IMR-90 (cell line): ENCODE measurements around the gene SMU1. TPM values are rescaled to one million over a fixed set of nuclear protein-coding genes. Genes with fewer than 3 reads are reported as not detected.

ENCODE experiments used
- ATAC-seq: fragments of 200-7000 bp; cut with Tn5 transposase; 2 replicates; pipeline ENCODE4 v1.9.1; 2020; ENCODE audit warnings: low read depth, mild to moderate bottlenecking, moderate library complexity
- Bru-seq: library from RNA; stranded (reverse); fragments of 400-500 nt; gene quantifications from one replicate; lab custom pipeline; 2021; lab: Mats Ljungman, UMichigan
- BruChase-seq, 2 experiments: library from RNA; stranded (reverse); fragments of 400-500 nt; gene quantifications; one replicate each; lab custom pipeline; 2021; lab: Mats Ljungman, UMichigan
- BruUV-seq: library from RNA; stranded (reverse); fragments of 400-500 nt; replicated peaks from 2 replicates; lab custom pipeline; 2021; lab: Mats Ljungman, UMichigan
- CTCF ChIA-PET: fragments of 300-600 bp; formaldehyde crosslinking; extraction: SDS; loops from one replicate; lab custom pipeline; 2021; ENCODE audit warnings: antibody characterized with exemption; lab: Yijun Ruan, JAX
- POLR2A ChIA-PET: fragments of 300-600 bp; sonication (Branson Sonifier 250); formaldehyde crosslinking; loops from one replicate; lab custom pipeline; 2022; ENCODE audit warnings: antibody characterized with exemption; ENCODE audit not compliant: unreplicated experiment; lab: Charles Lee
- DNase-seq: peaks from one replicate; pipeline ENCODE4 v3.0.0; 2013
- H2AFZ ChIP-seq: replicated peaks from 2 replicates; pipeline ENCODE3; 2013; ENCODE audit warnings: low read length, mild to moderate bottlenecking; ENCODE audit not compliant: poor library complexity
- H2AK5ac ChIP-seq: 2 replicates; pipeline ENCODE4 v1.6.1; 2013; ENCODE audit warnings: low read depth, low read length, inconsistent platforms
- H2AK9ac ChIP-seq: replicated peaks from 2 replicates; pipeline ENCODE3; 2013; ENCODE audit warnings: mild to moderate bottlenecking, low read depth, low read length, moderate library complexity; ENCODE audit not compliant: poor library complexity
- H2BK120ac ChIP-seq: 2 replicates; pipeline ENCODE4 v1.6.1; 2013; ENCODE audit warnings: low read depth, low read length, inconsistent platforms
- H2BK15ac ChIP-seq: 3 replicates; pipeline ENCODE4 v1.6.1; 2013; ENCODE audit warnings: low read depth, low read length, inconsistent platforms
- H2BK20ac ChIP-seq: 2 replicates; pipeline ENCODE4 v1.6.1; 2013; ENCODE audit warnings: low read depth, mild to moderate bottlenecking, inconsistent platforms, low read length, moderate library complexity
- H2BK5ac ChIP-seq: 2 replicates; pipeline ENCODE4 v1.6.1; 2013; ENCODE audit warnings: mild to moderate bottlenecking, low read depth, low read length, inconsistent platforms; ENCODE audit not compliant: poor library complexity, severe bottlenecking
- H3K14ac ChIP-seq: replicated peaks from 2 replicates; pipeline ENCODE4 v1.6.1; 2013; ENCODE audit warnings: low read depth, low read length, inconsistent platforms
- H3K18ac ChIP-seq: 2 replicates; pipeline ENCODE4 v1.6.1; 2013; ENCODE audit warnings: low read depth, low read length, control low read depth
- H3K23ac ChIP-seq: 2 replicates; pipeline ENCODE4 v1.6.1; 2013; ENCODE audit warnings: low read depth, low read length, inconsistent platforms
- H3K27ac ChIP-seq: 2 replicates; pipeline ENCODE4 v1.5.1; 2013; ENCODE audit warnings: mild to moderate bottlenecking, control low read depth, low read length; ENCODE audit not compliant: insufficient read depth
- H3K27me3 ChIP-seq: 2 replicates; pipeline ENCODE4 v1.6.1; 2013; ENCODE audit warnings: low read length; ENCODE audit not compliant: control insufficient read depth, insufficient read depth
- H3K36me3 ChIP-seq: 2 replicates; pipeline ENCODE4 v1.6.1; 2013; ENCODE audit warnings: low read length, mixed read lengths; ENCODE audit not compliant: control insufficient read depth, insufficient read depth
- H3K4ac ChIP-seq: 2 replicates; pipeline ENCODE4 v1.6.1; 2013; ENCODE audit warnings: low read depth, low read length, inconsistent platforms
- H3K4me1 ChIP-seq: 2 replicates; pipeline ENCODE4 v1.6.1; 2013; ENCODE audit warnings: low read length, mixed read lengths; ENCODE audit not compliant: control insufficient read depth, insufficient read depth
- H3K4me2 ChIP-seq: 2 replicates; pipeline ENCODE4 v1.6.1; 2013; ENCODE audit warnings: low read depth, mild to moderate bottlenecking, control low read depth, low read length, moderate library complexity
- H3K4me3 ChIP-seq: 2 replicates; pipeline ENCODE4 v1.5.1; 2013; ENCODE audit warnings: low read depth, mild to moderate bottlenecking, control low read depth, low read length, moderate library complexity; ENCODE audit not compliant: insufficient read depth
- H3K56ac ChIP-seq: 2 replicates; pipeline ENCODE4 v1.6.1; 2013; ENCODE audit warnings: low read length, inconsistent platforms; ENCODE audit not compliant: insufficient read depth; ENCODE audit errors: extremely low read depth
- H3K79me1 ChIP-seq, 2 experiments: 2 replicates each; pipeline ENCODE4 v1.6.1; 2013; ENCODE audit warnings: low read length in 2 of 2, inconsistent platforms in 1 of 2, low read depth in 1 of 2
- H3K9ac ChIP-seq: 2 replicates; pipeline ENCODE4 v1.6.1; 2013; ENCODE audit warnings: low read depth, low read length, control low read depth
- H3K9me1 ChIP-seq: 2 replicates; pipeline ENCODE4 v1.6.1; 2013; ENCODE audit warnings: low read length, inconsistent platforms; ENCODE audit not compliant: insufficient read depth
- H3K9me3 ChIP-seq: 2 replicates; pipeline ENCODE4 v1.6.1; 2013; ENCODE audit warnings: low read length; ENCODE audit not compliant: control insufficient read depth, insufficient read depth
- H4K20me1 ChIP-seq: 2 replicates; pipeline ENCODE4 v1.6.1; 2013; ENCODE audit warnings: low read length, inconsistent platforms; ENCODE audit not compliant: insufficient read depth
- H4K5ac ChIP-seq: 2 replicates; pipeline ENCODE4 v1.6.1; 2013; ENCODE audit warnings: mild to moderate bottlenecking, low read depth, low read length, control low read depth
- H4K8ac ChIP-seq, 2 experiments: 2 replicates each; pipeline ENCODE4 v1.6.1; 2013; ENCODE audit warnings: low read depth in 2 of 2, low read length in 2 of 2, control low read depth in 1 of 2, inconsistent platforms in 1 of 2
- H4K91ac ChIP-seq: 2 replicates; pipeline ENCODE4 v1.6.1; 2013; ENCODE audit warnings: low read depth, low read length, inconsistent platforms; ENCODE audit not compliant: insufficient read depth
- CEBPB ChIP-seq: IDR thresholded peaks from 2 replicates; pipeline ENCODE4 v1.6.1; 2012; ENCODE audit warnings: low read depth, low read length, improper control_type of control experiment
- CHD1 ChIP-seq: IDR thresholded peaks from 2 replicates; pipeline ENCODE4 v1.6.1; 2012; ENCODE audit warnings: low read depth, low read length, improper control_type of control experiment
- MAFK ChIP-seq: IDR thresholded peaks from 2 replicates; pipeline ENCODE4 v1.6.1; 2012; ENCODE audit warnings: low read depth, low read length, improper control_type of control experiment
- MAZ ChIP-seq: IDR thresholded peaks from 2 replicates; pipeline ENCODE4 v1.6.1; 2012; ENCODE audit warnings: low read depth, mild to moderate bottlenecking, low read length, improper control_type of control experiment, moderate library complexity, borderline replicate concordance
- MXI1 ChIP-seq: IDR thresholded peaks from 2 replicates; pipeline ENCODE4 v1.6.1; 2012; ENCODE audit warnings: low read depth, mild to moderate bottlenecking, low read length, moderate library complexity, borderline replicate concordance
- POLR2A ChIP-seq: IDR thresholded peaks from 2 replicates; pipeline ENCODE4 v1.6.1; 2012; ENCODE audit warnings: mild to moderate bottlenecking, low read depth, low read length
- RCOR1 ChIP-seq: IDR thresholded peaks from 2 replicates; pipeline ENCODE4 v1.6.1; 2012; ENCODE audit warnings: mild to moderate bottlenecking, low read length, improper control_type of control experiment; ENCODE audit not compliant: insufficient replicate concordance
- WGBS, 2 experiments: methylation state at CpG; one replicate each; pipeline versions ENCODE4 v1.1.5 to v1.1.7; 2013; ENCODE audit warnings: missing lambda C conversion rate in 2 of 2; ENCODE audit not compliant: insufficient read length in 1 of 2; ENCODE audit errors: extremely low coverage in 2 of 2; 5-methylcytosine and 5-hydroxymethylcytosine counted together
- dilution Hi-C: fragments of 300-500 bp; cut with HindIII; formaldehyde crosslinking; loops from one replicate; pipeline ENCODE4 v1.14.3; 2018; ENCODE audit warnings: low sequenced_read_pairs; ENCODE audit not compliant: unreplicated experiment
- in situ Hi-C: fragments of 300-500 bp; cut with MboI; formaldehyde crosslinking; loops from 3 replicates; pipeline ENCODE4 v1.14.3; 2019; ENCODE audit warnings: low sequenced_read_pairs, inconsistent platforms, mixed read lengths
- intact Hi-C: fragments of 100-400 bp; cut with micrococcal nuclease; formaldehyde crosslinking; loops from 2 replicates; pipeline ENCODE4 v1.10.0; 2022
- long read RNA-seq: library from polyadenylated mRNA; unstranded; transcript quantifications from one replicate; pipeline ENCODE4 v2.0.0, GENCODE V29; 2021; ENCODE audit not compliant: unreplicated experiment
- polyA plus RNA-seq, 3 experiments: library from polyadenylated mRNA; depleted of rRNA; stranded (reverse); fragments of >200 nt; gene quantifications; 2 replicates each; pipeline ENCODE4 v1.2.3, GENCODE V29; 2012; ENCODE audit warnings: low replicate concordance in 1 of 3
- total RNA-seq: library from RNA; depleted of rRNA; stranded (reverse); fragments of >200 nt; gene quantifications from 2 replicates; pipeline ENCODE4 v1.2.3, GENCODE V29; 2012; rRNA removed

The SMU1 gene
- total RNA-seq (36.0 and 37.8 TPM in 2 replicates), polyA plus RNA-seq (2012; rRNA removed) (8.6 and 11.1 TPM in 2 replicates), Bru-seq, nascent RNA (percentile 89 among the genes with signal in this experiment), BruChase-seq, experiment 1, labeled RNA remaining after a 6-hour chase (percentile 93 among the genes with signal in this experiment), BruChase-seq, experiment 2, labeled RNA remaining after a 2-hour chase (percentile 87 among the genes with signal in this experiment)
- polyA plus RNA-seq (2012; cell fraction: cytosol; rRNA removed): 3.0 and 4.1 TPM in 2 replicates
- polyA plus RNA-seq (2012; cell fraction: nucleus; rRNA removed; ENCODE audit: low replicate concordance): 1.4 and 6.1 TPM in 2 replicates
- long read RNA-seq, full-length matches to known transcripts: 52 of 65 reads
- long read RNA-seq, partial matches to known transcripts: 7 of 65 reads
- long read RNA-seq, other reads (novel, unspliced or antisense): 6 of 65 reads

- Histone ChIP-seq H3K9me3 (no peaks in the 10 kb centered on the region), H4K91ac (peak within 1 kb of the TSS; percentile 68), H2AFZ (peak within 1 kb of the TSS; percentile 95), H3K4ac (peak within 1 kb of the TSS; percentile 90), H3K27ac (peak within 1 kb of the TSS; percentile 93), H3K4me2 (peak within 1 kb of the TSS; percentile 92), H3K18ac (peak within 1 kb of the TSS; percentile 39; the same call in 1 of the 2 replicates), H3K9me1 (no peaks in the 10 kb centered on the region; the same call in 1 of the 2 replicates), H2BK20ac (no peak within 1 kb of the TSS), H4K5ac (peak within 1 kb of the TSS; percentile 90), H3K9ac (peak within 1 kb of the TSS; percentile 95), H2BK5ac (peak within 1 kb of the TSS; percentile 69), H2AK5ac (peak within 1 kb of the TSS; percentile 50), H2AK9ac (peak within 1 kb of the TSS; percentile 32), H2BK120ac (no peak within 1 kb of the TSS), H4K20me1 (no peaks in the 10 kb centered on the region; the same call in 1 of the 2 replicates), H3K56ac (peak within 1 kb of the TSS; percentile 71), H3K4me1 (no peaks in the 10 kb centered on the region), H2BK15ac (no peak within 1 kb of the TSS), H3K4me3 (peak within 1 kb of the TSS; percentile 90), H3K36me3 (peaks cover 15% of the 10 kb centered on the region), H3K14ac (peak within 1 kb of the TSS; percentile 90), H4K8ac (peak within 1 kb of the TSS; percentile 96 to 97), H3K79me1 (peaks cover 3 to 33% of the 10 kb centered on the region in 2 experiments; a peak in 3 of 4 replicates), H3K27me3 (no peaks in the 10 kb centered on the region), H3K23ac (peak within 1 kb of the TSS; percentile 78; the same call in 1 of the 2 replicates)
- TF ChIP-seq MXI1 (no peak; the same call in 1 of the 2 replicates), CEBPB (peak; percentile 62), RCOR1 (peak; percentile 71), CHD1 (0 out of 2 replicates have a peak, but pooled peaks have one; percentile 28), POLR2A (peak; percentile 93), MAZ (peak; percentile 71; the same call in 1 of the 2 replicates), MAFK (no peak)
- in situ Hi-C loops: no loop called here
- ChIA-PET CTCF (no interaction called here), POLR2A (interaction anchor here (1.0 kb wide), 1 partner anchor 91 kb away, joined by 3 read pairs; the partner anchor contains the start of gene B4GALT1)
- WGBS, 2 experiments: 0% methylated on average over 9 of the region's 53 CpGs; no CpG with 5 or more reads in 1 of the 2 experiments
- dilution Hi-C loops: no loop called here
- DNase-seq: peak; percentile 96
- intact Hi-C loops: loop anchor here (2.0 to 5.0 kb wide), 2 partner anchors 34 to 56 kb away; no protein-coding TSS in a partner anchor
- no TSS peak for BruUV-seq
- ATAC-seq: peak; percentile 98
These were observed at the start of gene SMU1 for GRCh38 chr9:33076046-33077004. Gene SMU1 (minus strand): TSS chr9:33076674. CDS start chr9:33076608, 66 bp downstream.
